Panc1 (cell line): Measurements from ENCODE around the gene ADGB. TPM values are rescaled to one million over a fixed set of nuclear protein-coding genes. Genes with fewer than 3 reads are reported as not detected.

ENCODE experiments used
- ATAC-seq: fragments of 200-7000 bp; cut with Tn5 transposase; 2 replicates; pipeline ENCODE4 v1.9.1; 2020; ENCODE audit warnings: mild to moderate bottlenecking, moderate library complexity
- BruUV-seq: library from RNA; stranded (reverse); fragments of 400-500 nt; replicated peaks from 2 replicates; lab custom pipeline; 2021; lab: Mats Ljungman, UMichigan
- CTCF ChIA-PET: fragments of 300-600 bp; sonication (Branson Sonifier 250); formaldehyde crosslinking; loops from one replicate; lab custom pipeline; 2022; ENCODE audit warnings: antibody characterized with exemption; lab: Charles Lee
- POLR2A ChIA-PET: fragments of 300-600 bp; sonication (Branson Sonifier 250); formaldehyde crosslinking; loops from one replicate; lab custom pipeline; 2022; ENCODE audit warnings: antibody characterized with exemption; lab: Charles Lee
- DNase-seq: peaks from one replicate; pipeline ENCODE4 v3.0.0-alpha.2; 2010; ENCODE audit warnings: low read depth, low spot score
- H3K27ac ChIP-seq: 2 replicates; pipeline ENCODE4 v1.5.1; 2011; ENCODE audit warnings: mild to moderate bottlenecking, low read length, inconsistent platforms
- H3K27me3 ChIP-seq: fragments of 200-500 bp; sonication (Bioruptor generic); 2 replicates; pipeline ENCODE4 v1.6.0; 2014; ENCODE audit warnings: low read length, inconsistent platforms; ENCODE audit not compliant: control insufficient read depth, insufficient read depth
- H3K36me3 ChIP-seq: fragments of 200-500 bp; sonication (Bioruptor generic); 2 replicates; pipeline ENCODE4 v1.5.1; 2014; ENCODE audit warnings: inconsistent platforms, mild to moderate bottlenecking, low read length, moderate library complexity; ENCODE audit not compliant: control insufficient read depth, insufficient read depth
- H3K4me1 ChIP-seq: 2 replicates; pipeline ENCODE4 v1.5.1; 2011; ENCODE audit warnings: inconsistent platforms, mild to moderate bottlenecking, low read length, moderate library complexity; ENCODE audit not compliant: control insufficient read depth, insufficient read depth
- H3K4me3 ChIP-seq, 2 experiments: 2 replicates each; pipeline ENCODE4 v1.5.1; 2011 to 2012; ENCODE audit warnings: low read depth in 2 of 2, low read length in 2 of 2, mild to moderate bottlenecking in 2 of 2, inconsistent platforms in 1 of 2, moderate library complexity in 1 of 2
- H3K9me3 ChIP-seq: fragments of 200-500 bp; sonication (Bioruptor generic); 2 replicates; pipeline ENCODE4 v1.5.1; 2014; ENCODE audit warnings: low read depth, mild to moderate bottlenecking, inconsistent platforms, low read length, moderate library complexity; ENCODE audit not compliant: control insufficient read depth, insufficient read depth
- POLR2AphosphoS5 ChIP-seq: IDR thresholded peaks from 2 replicates; pipeline ENCODE4 v1.6.1; 2012; ENCODE audit warnings: mild to moderate bottlenecking, low read depth, low read length, moderate library complexity
- SIN3A ChIP-seq: IDR thresholded peaks from 2 replicates; pipeline ENCODE4 v1.6.1; 2012; ENCODE audit warnings: low read depth, mild to moderate bottlenecking, low read length, moderate library complexity, borderline replicate concordance; ENCODE audit not compliant: insufficient read depth
- TCF7L2 ChIP-seq: IDR thresholded peaks from 2 replicates; pipeline ENCODE4 v1.6.1; 2011; ENCODE audit warnings: mild to moderate bottlenecking, low read depth, low read length, inconsistent platforms
- in situ Hi-C: cut with HindIII; loops from 2 replicates; pipeline ENCODE4 v1.10.0; 2016; ENCODE audit warnings: low sequenced_read_pairs, low pct_unique_long_range_greater_than_20kb
- intact Hi-C: fragments of 100-400 bp; cut with micrococcal nuclease; formaldehyde crosslinking; loops from one replicate; pipeline ENCODE4 v1.10.0; 2022; ENCODE audit not compliant: unreplicated experiment
- total RNA-seq: library from RNA; stranded (reverse); gene quantifications from one replicate; pipeline ENCODE4 v1.2.1, GENCODE V29; 2021; ENCODE audit not compliant: unreplicated experiment
- TF ChIP-seq, protein P1 (sequence below): fragments of 450-650 bp; IDR thresholded peaks from 2 replicates; pipeline ENCODE4 v1.5.1; 2017; ENCODE audit warnings: mild to moderate bottlenecking
- TF ChIP-seq, protein P2 (sequence below), 2 experiments: IDR thresholded peaks; 2 replicates each; pipeline ENCODE4 v1.6.1; 2011 to 2012; ENCODE audit warnings: low read depth in 2 of 2, control low read depth in 1 of 2, low read length in 1 of 2, mild to moderate bottlenecking in 1 of 2, moderate library complexity in 1 of 2; ENCODE audit not compliant: insufficient read depth in 1 of 2

The ADGB gene
- total RNA-seq, 1 experiment from 2014 or later = not detected

DNA sequence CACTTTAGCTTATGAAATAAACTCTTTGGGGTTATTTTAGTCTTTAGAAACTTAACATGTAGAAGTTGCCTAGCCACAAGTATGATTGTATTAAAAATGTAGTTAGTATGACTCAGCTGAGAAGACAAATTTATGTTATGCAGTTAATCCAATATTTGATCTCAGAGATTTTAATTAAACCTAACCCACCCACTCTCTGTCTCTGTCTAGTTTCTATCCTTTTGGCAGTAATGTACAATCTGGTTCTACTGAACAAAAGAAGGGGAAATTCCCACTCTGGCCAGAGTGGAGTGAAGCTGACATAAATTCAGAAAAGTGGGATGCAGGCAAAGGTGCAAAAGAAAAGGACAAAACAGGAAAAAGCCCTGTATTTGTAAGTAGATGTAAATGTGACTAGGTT lies 36.4 kb downstream of the ADGB start:
- TF ChIP-seq, protein P1, sequence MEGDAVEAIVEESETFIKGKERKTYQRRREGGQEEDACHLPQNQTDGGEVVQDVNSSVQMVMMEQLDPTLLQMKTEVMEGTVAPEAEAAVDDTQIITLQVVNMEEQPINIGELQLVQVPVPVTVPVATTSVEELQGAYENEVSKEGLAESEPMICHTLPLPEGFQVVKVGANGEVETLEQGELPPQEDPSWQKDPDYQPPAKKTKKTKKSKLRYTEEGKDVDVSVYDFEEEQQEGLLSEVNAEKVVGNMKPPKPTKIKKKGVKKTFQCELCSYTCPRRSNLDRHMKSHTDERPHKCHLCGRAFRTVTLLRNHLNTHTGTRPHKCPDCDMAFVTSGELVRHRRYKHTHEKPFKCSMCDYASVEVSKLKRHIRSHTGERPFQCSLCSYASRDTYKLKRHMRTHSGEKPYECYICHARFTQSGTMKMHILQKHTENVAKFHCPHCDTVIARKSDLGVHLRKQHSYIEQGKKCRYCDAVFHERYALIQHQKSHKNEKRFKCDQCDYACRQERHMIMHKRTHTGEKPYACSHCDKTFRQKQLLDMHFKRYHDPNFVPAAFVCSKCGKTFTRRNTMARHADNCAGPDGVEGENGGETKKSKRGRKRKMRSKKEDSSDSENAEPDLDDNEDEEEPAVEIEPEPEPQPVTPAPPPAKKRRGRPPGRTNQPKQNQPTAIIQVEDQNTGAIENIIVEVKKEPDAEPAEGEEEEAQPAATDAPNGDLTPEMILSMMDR = no peak
- TF ChIP-seq, protein P2, sequence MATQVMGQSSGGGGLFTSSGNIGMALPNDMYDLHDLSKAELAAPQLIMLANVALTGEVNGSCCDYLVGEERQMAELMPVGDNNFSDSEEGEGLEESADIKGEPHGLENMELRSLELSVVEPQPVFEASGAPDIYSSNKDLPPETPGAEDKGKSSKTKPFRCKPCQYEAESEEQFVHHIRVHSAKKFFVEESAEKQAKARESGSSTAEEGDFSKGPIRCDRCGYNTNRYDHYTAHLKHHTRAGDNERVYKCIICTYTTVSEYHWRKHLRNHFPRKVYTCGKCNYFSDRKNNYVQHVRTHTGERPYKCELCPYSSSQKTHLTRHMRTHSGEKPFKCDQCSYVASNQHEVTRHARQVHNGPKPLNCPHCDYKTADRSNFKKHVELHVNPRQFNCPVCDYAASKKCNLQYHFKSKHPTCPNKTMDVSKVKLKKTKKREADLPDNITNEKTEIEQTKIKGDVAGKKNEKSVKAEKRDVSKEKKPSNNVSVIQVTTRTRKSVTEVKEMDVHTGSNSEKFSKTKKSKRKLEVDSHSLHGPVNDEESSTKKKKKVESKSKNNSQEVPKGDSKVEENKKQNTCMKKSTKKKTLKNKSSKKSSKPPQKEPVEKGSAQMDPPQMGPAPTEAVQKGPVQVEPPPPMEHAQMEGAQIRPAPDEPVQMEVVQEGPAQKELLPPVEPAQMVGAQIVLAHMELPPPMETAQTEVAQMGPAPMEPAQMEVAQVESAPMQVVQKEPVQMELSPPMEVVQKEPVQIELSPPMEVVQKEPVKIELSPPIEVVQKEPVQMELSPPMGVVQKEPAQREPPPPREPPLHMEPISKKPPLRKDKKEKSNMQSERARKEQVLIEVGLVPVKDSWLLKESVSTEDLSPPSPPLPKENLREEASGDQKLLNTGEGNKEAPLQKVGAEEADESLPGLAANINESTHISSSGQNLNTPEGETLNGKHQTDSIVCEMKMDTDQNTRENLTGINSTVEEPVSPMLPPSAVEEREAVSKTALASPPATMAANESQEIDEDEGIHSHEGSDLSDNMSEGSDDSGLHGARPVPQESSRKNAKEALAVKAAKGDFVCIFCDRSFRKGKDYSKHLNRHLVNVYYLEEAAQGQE (IDR thresholded peaks at IDR 0.05; ENCODE audit: insufficient read depth in 1 of 2, low read depth in 2 of 2, low read length in 1 of 2) = no peak
- TF ChIP-seq SIN3A (no peak), TCF7L2 (no peak), POLR2AphosphoS5 (no peak)
- Histone ChIP-seq H3K9me3 (no peaks in the 10 kb centered on the region), H3K27me3 (no peaks in the 10 kb centered on the region; the same call in 1 of the 2 replicates), H3K27ac (no peak overlapping the region), H3K4me1 (no peaks in the 10 kb centered on the region), H3K36me3 (no peaks in the 10 kb centered on the region), H3K4me3 (no peak overlapping the region)
- DNase-seq (no peak), ATAC-seq (no peak)
- intact Hi-C loops = no loop called here
- ChIA-PET POLR2A (no interaction called here), CTCF (no interaction called here)
- in situ Hi-C loops = no loop called here
- no TSS peak for BruUV-seq

DNA sequence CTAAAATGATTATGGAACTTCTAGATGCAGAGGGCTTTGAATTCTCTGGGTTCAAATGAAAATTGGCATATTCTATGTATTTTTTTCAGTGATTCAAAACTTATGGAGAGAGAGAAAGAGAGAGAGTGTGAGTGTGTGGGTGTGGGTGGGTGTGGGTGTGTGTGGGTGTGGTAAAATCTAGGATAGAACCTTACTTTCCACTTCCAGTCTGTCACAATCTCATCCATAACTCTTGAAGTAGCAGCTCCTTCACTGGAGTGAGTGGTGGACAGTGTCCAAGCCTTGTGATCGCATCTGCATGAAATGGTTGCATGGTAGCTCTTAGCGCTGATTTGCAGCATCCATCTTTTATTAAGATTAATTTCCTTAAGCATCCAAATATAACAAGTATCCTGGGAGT lies 37.7 kb downstream of the ADGB start:
- TF ChIP-seq, protein P1 = no peak
- TF ChIP-seq TCF7L2 (no peak), POLR2AphosphoS5 (no peak), SIN3A (no peak)
- TF ChIP-seq, protein P2 (IDR thresholded peaks at IDR 0.05; ENCODE audit: insufficient read depth in 1 of 2, low read depth in 2 of 2, low read length in 1 of 2) = no peak
- no peak for DNase-seq
- H3K4me3 ChIP-seq = no peak overlapping the region
- CTCF ChIA-PET = no interaction called here
- no peak overlapping the region for H3K27ac ChIP-seq
- BruUV-seq = no TSS peak
- no peaks in the 10 kb centered on the region for H3K4me1 ChIP-seq
- in situ Hi-C loops = no loop called here
- POLR2A ChIA-PET = interaction anchor here (0.6 kb wide), 1 partner anchor 90 kb away, joined by 10 read pairs; no protein-coding TSS in a partner anchor
- no peaks in the 10 kb centered on the region for H3K36me3 ChIP-seq
- H3K9me3 ChIP-seq = no peaks in the 10 kb centered on the region
- no peaks in the 10 kb centered on the region; the same call in 1 of the 2 replicates for H3K27me3 ChIP-seq
- no peak for ATAC-seq
- intact Hi-C loops = no loop called here
